ENCODE data around the gene DDX20. TPM values are rescaled to one million over a fixed set of nuclear protein-coding genes. Genes with fewer than 3 reads are reported as not detected.

The DDX20 gene
- total RNA-seq, 2 experiments from 2014 or later = 21.8 to 23.8 TPM

DNA sequence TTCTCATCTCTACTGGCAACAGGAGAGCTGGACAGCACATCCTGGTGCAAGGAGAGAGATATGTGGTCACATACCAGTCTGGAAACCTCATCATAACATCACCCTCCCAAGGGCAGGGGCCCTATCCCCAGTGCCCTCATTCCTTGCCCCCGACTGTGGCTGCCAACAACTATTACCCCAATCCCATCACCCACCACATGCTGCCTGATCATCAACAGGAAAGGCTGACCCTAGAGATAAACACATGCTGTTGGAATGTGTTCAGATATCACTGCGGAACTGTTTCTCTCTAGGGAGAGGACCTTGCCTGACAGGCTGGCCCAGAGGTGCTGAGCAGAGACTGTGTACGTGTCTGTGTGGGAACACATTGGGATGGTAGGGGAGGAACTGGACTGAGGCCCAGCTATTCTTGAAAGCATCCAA, 12.0 kb upstream of the DDX20 start:
- CTCF ChIA-PET = interaction anchor here (0.7 to 1.6 kb wide), 4 partner anchors 11 to 263 kb away, joined by 3 to 6 read pairs (median 3); no protein-coding TSS in a partner anchor

DNA sequence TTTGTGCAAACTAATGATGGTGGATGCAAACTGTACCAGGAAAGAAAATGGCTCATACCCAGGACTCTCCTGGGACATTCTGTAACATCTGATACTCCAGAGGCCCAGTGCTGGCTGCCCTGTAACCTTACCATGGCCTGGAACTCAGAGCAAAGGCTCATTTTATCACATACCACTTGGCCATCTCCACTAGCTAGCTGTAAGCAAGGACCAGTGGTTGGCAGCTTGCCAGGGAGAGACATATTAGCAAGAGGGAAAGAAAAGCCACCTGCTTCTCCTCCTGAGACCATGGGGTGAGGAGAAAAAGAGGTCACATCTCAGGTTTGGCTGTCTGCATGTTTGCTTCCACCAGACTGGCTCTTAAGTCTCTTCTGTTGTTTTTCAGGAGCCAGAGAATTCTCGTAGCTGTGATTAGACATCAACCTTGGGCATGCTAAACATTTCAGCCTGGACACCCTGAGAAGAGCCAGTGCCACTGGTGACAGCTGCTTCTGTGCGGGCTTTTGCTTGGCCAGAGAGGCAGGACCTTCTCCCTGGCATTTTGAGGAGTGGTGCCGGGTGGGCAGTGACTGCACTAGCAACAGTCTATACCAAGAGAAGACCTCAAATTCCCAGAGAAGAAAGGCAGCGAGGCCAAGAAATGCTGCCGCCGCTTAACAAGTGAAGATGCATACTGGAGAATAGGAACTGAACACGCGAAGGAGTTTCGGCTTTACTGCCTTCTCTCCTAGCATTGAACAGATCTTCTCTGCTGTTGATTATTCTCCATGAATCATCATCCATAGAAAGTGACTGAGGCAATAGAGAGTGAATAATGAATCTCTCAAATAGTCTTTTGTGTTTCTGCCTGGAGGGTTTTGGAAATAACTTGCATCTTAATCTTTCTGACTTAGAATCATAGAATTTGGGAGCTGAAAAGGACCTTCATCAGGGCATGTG, 9.8 kb upstream of the DDX20 start:
- CTCF ChIA-PET = interaction anchor here (1.3 to 2.2 kb wide), 3 partner anchors 9 to 264 kb away, joined by 3 to 14 read pairs (median 4); no protein-coding TSS in a partner anchor
- POLR2A ChIA-PET = interaction anchor here (1.5 kb wide), 1 partner anchor 9 kb away, joined by 4 read pairs; no protein-coding TSS in a partner anchor

More for the DNA sequence above, 12.0 kb upstream of the DDX20 start:
- POLR2A ChIA-PET = no interaction called here

DNA sequence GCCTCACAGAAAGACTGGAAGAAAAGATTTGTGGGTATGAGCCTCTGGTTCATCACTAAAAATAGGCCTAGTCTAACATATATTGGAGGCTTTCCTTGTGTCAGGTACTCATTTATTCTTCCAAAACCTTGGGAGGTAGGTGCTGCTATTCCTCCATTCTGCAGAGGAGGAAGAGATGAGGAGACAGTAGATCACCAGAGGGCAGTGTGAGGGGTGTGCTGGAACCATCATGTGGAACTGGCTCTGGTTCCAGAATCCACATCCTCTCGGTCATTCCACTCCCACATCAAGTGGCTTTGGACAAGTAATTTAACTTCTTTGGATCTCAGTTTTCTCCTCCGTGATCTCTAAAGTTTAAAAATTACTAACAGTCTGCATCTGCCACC, 9.1 kb upstream of the DDX20 start:
- CTCF ChIA-PET = interaction anchor here (0.6 to 2.2 kb wide), 10 partner anchors 8 to 271 kb away, joined by 3 to 14 read pairs (median 4); no protein-coding TSS in a partner anchor
- POLR2A ChIA-PET = no interaction called here

DNA sequence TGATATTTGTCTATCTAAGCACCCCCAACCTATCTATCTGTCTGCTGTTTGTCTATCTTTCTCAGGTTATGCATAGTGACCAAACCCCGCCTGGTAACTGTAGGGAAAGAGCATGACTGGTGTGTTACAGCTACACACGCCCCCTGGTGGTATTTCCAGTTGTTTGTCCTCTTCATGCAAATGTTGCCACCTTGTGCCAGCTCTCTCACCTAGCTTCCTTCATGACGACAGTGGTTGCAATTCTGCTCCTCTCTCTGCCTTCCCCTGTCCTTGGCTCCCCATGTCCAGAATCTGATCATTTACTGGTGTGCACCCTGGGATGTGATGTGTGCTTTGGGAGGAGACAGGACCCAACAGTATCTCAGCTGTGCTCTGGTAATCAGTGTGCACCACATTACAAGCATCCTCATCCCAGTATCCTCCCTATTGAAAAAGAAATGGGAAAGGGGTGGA, 8.4 kb upstream of the DDX20 start:
- POLR2A ChIA-PET = no interaction called here
- CTCF ChIA-PET = interaction anchor here (0.6 to 2.2 kb wide), 9 partner anchors 10 to 272 kb away, joined by 3 to 14 read pairs (median 4); no protein-coding TSS in a partner anchor

DNA sequence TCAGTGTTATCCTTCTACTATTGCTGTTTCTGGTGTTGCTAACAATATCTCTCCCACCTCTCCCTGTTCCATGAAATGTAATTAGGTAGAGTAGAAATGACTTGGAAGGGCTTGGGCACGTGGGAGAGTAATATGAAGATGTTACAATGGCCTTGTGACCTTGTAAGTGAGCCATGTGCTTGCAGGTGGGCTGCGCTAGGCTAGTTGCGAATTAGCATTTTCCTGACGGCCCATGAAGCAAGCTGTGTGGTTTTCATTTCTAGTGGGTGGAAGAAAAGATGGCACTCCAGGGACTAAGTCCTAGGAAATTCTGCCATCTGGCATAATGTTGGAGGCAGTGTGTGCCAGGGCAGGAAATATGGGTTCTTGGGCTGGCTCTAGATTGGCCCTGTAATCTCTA, 7.8 kb upstream of the DDX20 start:
- ChIA-PET CTCF (interaction anchor here (0.6 to 2.2 kb wide), 8 partner anchors 10 to 272 kb away, joined by 3 to 14 read pairs (median 6); no protein-coding TSS in a partner anchor), POLR2A (interaction anchor here (0.6 kb wide), 2 partner anchors 155 to 300 kb away, joined by 3 read pairs; no protein-coding TSS in a partner anchor)

DNA sequence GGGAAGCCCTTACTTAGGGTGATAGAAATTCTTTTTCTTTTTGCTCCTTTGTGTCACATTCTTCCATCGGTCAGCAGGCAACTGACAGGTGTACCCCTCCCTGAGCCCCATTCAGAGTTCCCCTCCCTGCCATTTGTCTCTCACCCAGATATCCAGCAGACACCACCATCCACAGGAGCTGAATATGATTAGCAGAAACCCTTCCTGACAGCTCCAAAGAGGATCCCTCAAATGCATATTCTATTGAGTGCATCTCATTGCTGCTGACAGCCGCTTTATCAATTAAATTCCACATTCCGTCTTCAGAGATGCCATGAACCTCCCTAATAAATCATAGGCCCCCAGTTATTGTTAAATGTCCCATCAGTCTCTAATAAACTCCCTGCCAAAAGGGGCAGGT, 6.1 kb upstream of the DDX20 start:
- ChIA-PET POLR2A (no interaction called here), CTCF (interaction anchor here (0.7 to 2.0 kb wide), 2 partner anchors 36 to 241 kb away, joined by 3 to 7 read pairs; no protein-coding TSS in a partner anchor)

DNA sequence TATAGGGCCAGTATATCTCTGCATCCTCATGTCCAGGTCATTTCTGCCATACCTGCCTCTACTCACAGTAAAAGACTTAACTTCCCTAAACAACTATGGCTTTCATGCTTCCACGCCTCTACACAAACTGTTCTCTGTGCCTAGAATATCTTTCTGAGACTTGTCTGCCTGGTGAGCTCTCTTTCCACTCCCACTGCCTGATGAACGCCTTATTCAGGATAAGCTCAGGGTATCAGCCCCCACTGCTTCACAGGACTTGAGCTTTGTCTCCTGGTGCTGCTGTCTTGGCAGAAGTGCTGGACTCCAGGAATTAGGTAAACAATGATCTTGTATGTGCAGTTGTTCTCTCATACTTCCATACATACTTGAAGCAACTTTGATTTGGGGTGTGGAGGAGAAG, 4.8 kb upstream of the DDX20 start:
- CTCF ChIA-PET = interaction anchor here (1.0 to 1.7 kb wide), 3 partner anchors 11 to 242 kb away, joined by 4 to 8 read pairs (median 4); partner anchors contain the start of gene INKA2

DNA sequence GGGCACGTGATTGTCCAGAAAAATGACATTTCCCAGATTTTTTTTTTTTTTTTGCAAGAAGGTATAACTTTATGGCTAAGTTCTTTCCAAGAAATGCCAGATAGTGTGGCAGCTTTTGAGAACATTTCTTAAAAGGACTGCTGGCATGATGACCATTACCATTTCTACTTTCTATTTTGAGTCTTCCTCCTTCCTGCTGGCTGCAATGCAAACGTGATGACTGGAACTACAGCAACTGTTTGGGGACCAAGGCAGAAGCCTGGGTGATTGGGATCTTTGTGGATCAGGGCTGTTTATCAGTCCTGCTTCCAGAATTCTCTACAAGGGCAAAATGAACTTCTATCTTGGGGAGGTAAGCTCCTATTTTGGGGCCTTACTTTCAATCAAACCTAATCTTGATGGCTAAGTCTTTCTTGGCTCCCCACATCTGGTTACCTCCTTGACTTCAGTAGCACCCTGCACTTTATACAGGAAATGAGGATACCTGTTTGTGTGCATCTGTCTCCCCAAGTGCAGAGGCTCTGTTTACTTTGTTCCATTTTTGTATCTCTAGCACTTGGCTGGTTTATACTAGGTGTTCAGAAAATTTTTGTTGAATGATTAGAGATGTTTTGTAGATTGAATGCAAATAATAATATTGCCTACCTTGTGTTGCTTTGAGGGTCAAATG, 3.7 kb upstream of the DDX20 start:
- ChIA-PET CTCF (interaction anchor here (0.7 to 1.7 kb wide), 2 partner anchors 12 to 64 kb away, joined by 4 to 8 read pairs; partner anchors contain the start of gene INKA2), POLR2A (no interaction called here)

More for the DNA sequence above, 4.8 kb upstream of the DDX20 start:
- POLR2A ChIA-PET = interaction anchor here (0.5 kb wide), 1 partner anchor 711 kb away, joined by 4 read pairs; no protein-coding TSS in a partner anchor

DNA sequence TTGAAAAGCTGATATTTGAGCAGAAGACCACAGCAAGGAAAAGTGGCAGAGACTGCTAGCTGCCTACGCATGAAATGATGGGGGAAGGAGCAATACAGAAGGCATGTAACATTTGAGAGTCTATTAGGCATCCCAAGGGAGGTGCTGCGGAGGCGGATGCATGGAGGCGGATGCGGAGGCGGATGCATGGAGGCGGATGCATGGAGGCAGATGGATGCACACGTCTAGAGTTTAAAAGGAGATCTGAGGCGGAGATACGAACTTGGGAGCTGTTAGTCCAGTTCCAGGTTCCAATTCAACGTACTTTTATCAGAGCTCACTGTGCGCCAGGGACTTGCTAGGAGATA, 744 bp upstream of the DDX20 start:
- CTCF ChIA-PET = interaction anchor here (0.9 to 2.4 kb wide), 10 partner anchors 9 to 304 kb away, joined by 3 to 8 read pairs (median 4); no protein-coding TSS in a partner anchor
- POLR2A ChIA-PET = interaction anchor here (0.6 to 1.0 kb wide), 5 partner anchors 10 to 306 kb away, joined by 3 to 7 read pairs (median 4); partner anchors contain the start of genes INKA2 and WDR77

DNA sequence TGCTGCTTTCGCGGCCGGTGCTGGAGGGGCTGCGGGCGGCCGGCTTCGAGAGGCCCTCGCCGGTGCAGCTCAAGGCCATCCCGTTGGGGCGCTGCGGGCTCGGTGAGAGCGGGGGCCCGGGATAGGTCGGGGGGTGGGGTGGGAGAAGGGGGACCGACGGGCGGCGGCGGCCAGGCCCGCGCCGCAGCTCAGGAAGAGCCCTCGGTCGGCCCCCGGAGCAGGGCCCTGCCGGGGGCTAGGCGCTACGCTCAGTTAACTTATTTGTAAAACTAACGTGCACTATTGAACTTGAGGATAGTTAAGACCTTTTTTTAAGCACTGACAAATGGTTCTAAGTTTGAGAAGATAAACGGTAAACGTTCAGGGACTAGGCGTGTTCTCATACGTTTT, 418 bp downstream of the DDX20 start:
- CTCF ChIA-PET = interaction anchor here (1.1 to 2.4 kb wide), 4 partner anchors 11 to 305 kb away, joined by 3 to 8 read pairs (median 6); no protein-coding TSS in a partner anchor
- POLR2A ChIA-PET = no interaction called here

DNA sequence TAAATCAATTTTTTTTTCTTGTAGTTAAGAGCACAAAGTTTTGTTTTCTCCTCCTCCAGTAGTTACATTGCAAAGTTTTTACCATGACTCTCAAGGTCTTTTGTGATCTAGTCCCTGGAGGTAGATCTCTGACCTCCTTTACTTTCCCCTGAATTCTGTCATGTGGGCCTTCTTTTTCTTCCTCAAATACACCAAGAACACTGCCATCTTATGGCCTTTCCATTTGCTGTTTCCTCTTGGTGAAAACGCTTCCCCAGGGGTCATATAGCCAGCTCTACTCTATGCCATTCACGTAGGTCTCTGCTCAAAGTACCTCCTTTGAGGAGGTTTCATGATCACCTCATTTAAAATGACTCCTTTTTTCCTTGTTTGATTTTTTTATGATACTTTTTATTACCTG, 2.7 kb downstream of the DDX20 start:
- CTCF ChIA-PET = no interaction called here
- POLR2A ChIA-PET = no interaction called here

DNA sequence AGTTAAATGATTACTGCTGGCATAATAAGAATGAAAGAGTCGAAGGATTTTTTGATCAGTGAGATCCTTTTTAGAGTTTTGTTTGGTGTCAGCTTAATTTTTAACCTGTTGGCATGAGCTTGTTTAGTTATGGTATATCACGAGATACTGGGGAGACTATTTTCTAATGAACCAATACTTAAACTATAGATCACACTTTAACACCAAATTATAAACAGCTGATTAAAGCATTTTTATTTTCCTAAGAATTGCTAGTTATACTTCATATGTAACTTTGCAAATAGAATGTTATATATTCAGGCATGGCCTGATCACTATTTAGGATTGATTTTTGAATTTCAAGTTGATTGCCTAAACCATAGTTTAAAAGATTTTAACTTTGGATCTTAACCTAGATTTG, 6.0 kb downstream of the DDX20 start:
- POLR2A ChIA-PET = no interaction called here
- CTCF ChIA-PET = interaction anchor here (1.7 kb wide), 1 partner anchor 8 kb away, joined by 7 read pairs; no protein-coding TSS in a partner anchor

DNA sequence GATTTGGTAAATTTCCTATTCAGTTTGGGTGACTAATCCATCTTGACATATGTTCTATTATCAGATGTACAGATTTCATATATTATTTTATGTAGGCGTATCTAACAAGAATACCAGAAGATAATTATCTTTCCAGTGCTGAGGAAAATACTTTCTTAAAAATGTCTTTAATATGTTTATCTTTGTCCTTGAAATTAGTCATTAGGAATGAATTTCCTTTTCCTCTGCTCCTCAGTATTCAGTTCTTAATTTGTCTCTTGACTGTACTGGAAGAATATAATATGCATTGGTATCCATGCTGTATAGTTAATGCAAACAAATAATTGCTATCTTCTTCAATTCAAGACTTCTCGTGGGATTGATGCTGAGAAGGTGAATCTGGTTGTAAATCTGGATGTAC, 6.6 kb downstream of the DDX20 start:
- CTCF ChIA-PET = no interaction called here

DNA sequence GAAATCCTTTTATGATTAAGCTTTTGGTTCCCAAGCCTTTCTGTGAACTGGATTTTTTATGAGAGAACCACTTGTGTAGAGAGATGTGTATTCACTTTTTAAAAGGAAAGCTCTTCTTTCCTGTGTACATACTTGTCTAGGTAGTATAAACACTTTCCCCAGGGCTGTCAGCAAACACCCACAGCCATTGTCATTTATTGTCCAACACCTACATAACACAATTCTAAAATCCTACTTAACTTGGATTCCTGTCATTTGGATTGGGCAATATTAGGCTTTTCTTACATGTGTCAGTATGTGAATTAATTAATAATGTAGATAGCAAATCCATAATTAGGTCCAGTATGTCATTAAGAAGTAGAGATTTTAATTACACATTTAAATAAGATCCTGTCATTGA, 12.3 kb downstream of the DDX20 start:
- ChIA-PET POLR2A (no interaction called here), CTCF (interaction anchor here (2.6 to 2.9 kb wide), 2 partner anchors 11 to 13 kb away, joined by 7 read pairs; no protein-coding TSS in a partner anchor)

More for the DNA sequence above, 6.6 kb downstream of the DDX20 start:
- POLR2A ChIA-PET = no interaction called here

DNA sequence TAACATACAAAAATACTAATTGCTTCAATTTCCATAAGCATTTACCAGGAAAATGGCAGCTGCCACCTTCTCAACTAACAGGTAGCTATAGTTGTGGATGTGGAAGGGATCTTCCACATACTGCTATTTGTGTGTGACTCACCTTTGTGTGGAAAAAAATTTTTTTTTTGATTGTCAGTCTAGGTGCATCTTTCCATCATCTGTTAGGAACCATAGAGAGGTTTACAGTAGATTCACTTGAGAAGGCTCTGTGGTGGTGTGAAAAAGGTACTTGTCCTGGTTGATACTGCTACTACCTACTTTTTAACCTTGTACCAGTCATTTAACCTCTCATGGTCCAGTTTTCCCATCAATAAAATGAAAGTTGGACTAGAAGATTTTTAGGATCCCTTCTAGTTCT, 12.9 kb downstream of the DDX20 start:
- ChIA-PET CTCF (interaction anchor here (1.4 to 2.9 kb wide), 3 partner anchors 14 to 58 kb away, joined by 3 to 7 read pairs (median 4); no protein-coding TSS in a partner anchor), POLR2A (no interaction called here)

DNA sequence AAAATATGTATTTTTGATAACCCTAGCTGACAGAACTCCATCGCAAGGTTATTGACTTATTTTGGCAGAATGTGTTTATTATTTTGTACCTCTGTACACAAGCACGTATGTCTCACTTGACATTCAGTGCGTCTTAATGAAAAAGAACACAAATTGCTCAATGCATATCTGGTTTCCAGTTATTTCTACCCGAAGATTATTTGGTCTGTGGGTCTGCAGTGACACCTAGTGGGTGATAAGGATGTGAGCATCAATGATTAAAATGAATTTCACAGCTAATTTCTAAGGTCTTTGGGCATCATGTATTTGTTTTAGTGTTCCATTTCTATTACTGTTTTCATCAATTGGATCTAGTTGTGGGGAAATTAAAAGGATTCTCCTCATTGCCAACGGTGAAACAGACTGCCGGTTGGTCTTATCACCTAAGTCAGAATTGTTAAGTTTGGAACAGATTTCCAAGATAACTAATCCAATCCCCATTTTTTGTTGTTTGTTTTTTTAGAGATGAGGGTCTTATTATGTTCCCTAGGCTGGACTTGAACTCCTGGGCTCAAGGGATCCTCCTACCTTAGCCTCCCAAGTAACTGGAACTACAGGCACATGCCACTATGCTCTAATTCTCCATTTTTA, 13.9 kb downstream of the DDX20 start:
- CTCF ChIA-PET = interaction anchor here (0.6 to 2.9 kb wide), 7 partner anchors 9 to 330 kb away, joined by 3 to 7 read pairs (median 3); no protein-coding TSS in a partner anchor

DNA sequence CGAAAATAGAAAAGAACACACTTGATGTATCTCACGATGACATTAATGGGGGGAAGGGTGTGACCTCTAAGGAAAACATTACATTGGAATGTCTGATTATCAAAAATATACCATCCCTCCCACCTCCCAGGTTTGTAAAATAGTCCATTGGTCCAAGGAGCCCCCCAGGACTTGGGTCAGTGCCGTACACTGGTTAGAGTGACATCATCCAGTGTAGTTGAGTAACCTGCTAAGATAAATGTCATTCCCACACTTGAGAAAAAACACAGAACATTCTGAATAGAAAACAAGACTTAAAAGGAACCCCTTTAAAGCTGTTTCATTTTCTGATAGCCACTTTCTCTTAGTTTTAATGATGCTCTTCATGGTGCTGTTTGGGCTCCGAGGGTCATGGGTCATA, 15.2 kb downstream of the DDX20 start:
- CTCF ChIA-PET = no interaction called here
- POLR2A ChIA-PET = no interaction called here

More for the DNA sequence above, 13.9 kb downstream of the DDX20 start:
- POLR2A ChIA-PET = no interaction called here

DNA sequence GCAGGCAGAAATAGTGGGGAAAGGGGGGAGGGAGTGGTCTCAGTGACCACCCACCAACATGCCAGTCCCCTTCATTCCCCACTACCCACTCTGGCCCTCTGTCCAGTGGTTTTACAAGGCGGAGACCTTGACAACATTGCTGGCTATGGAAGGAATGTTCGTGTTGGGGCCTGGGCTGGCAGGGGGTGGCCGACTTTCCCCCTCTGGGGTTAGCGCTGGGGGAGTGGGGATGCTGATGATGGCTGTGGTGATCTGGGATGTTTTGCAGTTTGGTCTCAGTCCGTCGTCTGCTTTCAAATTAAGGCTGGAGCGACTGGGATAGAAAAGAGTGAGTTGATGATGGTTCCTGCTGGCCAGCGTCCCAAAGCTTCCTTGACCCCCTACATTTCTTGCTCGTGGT, 20.3 kb downstream of the DDX20 start:
- CTCF ChIA-PET = no interaction called here

DNA sequence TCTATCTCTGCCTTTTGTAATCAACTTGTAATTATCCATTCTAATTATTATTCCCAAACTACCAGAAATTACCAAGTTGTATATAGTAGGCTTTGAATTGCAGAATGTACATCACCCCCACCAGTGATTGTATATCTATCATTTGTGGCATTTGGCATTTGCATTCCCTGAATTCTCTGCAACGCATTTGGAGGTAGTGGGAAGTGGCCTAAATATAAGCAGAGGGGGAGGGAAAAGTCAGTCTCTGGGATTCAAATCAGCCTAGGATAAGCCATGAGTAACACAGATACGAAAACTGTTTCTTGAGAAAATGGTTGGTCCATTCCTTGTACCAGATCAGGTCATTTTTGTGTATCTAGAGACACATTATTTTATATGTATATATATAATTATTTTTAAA, 20.7 kb downstream of the DDX20 start:
- ChIA-PET CTCF (no interaction called here), POLR2A (no interaction called here)

More for the DNA sequence above, 20.3 kb downstream of the DDX20 start:
- POLR2A ChIA-PET = no interaction called here
